ENCODE results near the gene LGR6. TPM values are rescaled to one million over a fixed set of nuclear protein-coding genes. Genes with fewer than 3 reads are reported as not detected.
"Not testable (repeated sequence)": the region's sequence is repeated elsewhere in the genome, so short reads cannot be mapped to it uniquely, and the experiment has no call there.

LGR6 gene
- total and polyA plus RNA-seq, 8 donors, result 0.15 to 3.5 (median 0.58) TPM; not detected in 4

DNA sequence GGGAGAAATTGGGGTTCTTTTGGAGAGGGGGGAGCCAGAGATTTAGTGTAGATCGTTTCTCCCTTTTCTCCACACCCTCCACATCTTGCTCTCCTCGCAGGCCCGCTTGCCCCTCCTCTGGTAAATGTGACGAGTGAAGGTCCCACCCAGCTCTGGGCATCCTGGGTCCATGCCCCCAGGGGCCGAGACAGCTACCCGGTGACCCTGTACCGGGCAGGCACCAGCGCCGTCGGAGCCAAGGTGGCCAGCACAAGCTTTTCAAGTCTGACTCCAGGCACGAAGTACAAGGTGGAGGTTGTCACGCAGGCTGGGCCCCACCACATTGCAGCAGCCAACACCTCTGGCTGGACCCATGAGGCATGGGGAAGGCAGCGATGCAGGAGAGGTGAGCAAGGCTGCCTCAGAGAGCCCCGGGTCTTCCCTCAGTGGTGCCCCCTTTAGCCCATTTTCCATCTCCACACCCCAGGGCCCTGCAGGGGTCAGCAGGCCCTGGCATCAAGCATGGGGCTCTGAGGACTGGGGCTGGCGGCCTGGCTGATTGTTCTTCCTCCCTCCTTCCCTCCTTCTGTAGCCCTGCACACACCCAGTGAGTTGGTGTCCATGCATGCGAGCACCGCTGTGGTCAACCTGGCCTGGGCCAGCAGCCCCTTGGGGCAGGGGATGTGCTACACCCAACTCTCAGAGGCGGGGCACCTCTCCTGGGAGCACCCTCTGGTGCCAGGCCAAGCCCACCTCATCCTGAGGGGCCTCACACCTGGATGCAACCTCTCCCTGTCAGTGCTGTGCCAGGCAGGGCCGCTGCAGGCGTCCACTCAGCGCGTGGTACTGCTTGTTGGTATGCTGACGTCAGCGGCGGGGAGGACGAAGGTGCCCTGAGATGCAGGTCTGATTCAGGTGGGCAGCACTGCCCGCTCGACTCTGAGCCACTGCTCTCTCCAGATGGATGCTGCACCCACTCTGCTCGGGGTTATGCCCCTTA is 16.4 kb upstream of the LGR6 start:
- TF ChIP-seq POLR2AphosphoS5 (IDR thresholded peaks at IDR 0.05), result no peak
- TF ChIP-seq, protein P1, sequence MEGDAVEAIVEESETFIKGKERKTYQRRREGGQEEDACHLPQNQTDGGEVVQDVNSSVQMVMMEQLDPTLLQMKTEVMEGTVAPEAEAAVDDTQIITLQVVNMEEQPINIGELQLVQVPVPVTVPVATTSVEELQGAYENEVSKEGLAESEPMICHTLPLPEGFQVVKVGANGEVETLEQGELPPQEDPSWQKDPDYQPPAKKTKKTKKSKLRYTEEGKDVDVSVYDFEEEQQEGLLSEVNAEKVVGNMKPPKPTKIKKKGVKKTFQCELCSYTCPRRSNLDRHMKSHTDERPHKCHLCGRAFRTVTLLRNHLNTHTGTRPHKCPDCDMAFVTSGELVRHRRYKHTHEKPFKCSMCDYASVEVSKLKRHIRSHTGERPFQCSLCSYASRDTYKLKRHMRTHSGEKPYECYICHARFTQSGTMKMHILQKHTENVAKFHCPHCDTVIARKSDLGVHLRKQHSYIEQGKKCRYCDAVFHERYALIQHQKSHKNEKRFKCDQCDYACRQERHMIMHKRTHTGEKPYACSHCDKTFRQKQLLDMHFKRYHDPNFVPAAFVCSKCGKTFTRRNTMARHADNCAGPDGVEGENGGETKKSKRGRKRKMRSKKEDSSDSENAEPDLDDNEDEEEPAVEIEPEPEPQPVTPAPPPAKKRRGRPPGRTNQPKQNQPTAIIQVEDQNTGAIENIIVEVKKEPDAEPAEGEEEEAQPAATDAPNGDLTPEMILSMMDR (IDR thresholded peaks at IDR 0.05), result no peak
- TF ChIP-seq EP300 (IDR thresholded peaks at IDR 0.05), result no peak
- TF ChIP-seq POLR2A (IDR thresholded peaks at IDR 0.05), result no peak
- Histone ChIP-seq H3K9me3 (no peaks in the 10 kb centered on the region), H3K36me3 (no peaks in the 10 kb centered on the region), H3K4me1 (no peaks in the 10 kb centered on the region), H3K27me3 (peaks cover 0 to 40% (median 0%) of the 10 kb centered on the region in 3 donors), H3K27ac (no peak overlapping the region), H3K4me3 (no peak overlapping the region)
- 87 to 90% (median 89%) methylated on average over 21 to 29 of the region's 29 CpGs for WGBS, 5 donors
- no peak for DNase-seq
- intact Hi-C loops (cut with DNase I; ENCODE audit: low total_unique reads), result no loop called here

DNA sequence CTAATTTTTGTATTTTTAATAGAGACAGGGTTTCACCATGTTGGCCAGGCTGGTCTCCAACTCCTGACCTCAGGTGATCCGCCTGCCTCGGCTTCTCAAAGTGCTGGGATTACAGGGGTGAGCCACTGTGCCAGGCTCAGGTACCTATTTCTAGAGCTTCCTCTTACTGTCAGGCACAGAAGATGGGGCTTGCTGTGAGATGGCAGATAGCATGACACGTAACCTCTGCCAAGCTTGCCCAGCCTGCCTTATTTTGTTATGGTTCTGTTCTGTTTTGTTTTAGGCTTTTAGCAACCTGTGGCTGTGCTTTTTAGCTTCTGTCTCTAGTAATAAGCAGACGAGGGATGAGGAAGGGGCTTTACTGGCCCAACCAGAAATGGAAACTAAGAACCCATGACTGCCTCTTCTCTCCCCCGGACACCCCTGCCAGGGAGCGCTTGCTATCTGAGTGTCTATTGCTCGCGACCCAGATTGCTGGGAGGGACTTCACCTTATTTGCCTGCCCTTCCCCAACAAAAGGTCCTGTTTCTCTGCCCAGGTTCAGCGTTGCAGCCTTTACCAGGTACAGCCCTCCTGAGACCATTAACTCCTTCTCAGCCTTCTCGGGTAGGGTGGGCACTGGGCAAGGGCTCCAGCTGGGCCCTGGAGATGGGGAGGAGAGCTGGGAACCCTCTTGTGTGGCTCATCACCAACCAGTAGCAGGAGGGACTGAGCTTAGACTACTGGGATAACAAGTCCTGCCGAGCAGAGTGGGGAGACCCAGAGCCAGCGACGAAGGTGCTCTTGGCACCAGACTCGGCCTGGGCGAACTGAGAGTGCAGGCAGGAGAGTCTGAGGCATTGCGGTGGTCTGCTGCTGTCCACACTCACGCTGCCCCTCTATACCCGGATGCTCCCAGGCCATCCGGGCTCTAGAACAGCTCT is 13.5 kb upstream of the LGR6 start:
- Histone ChIP-seq H3K9me3 (no peaks in the 10 kb centered on the region), H3K27me3 (peaks cover 0 to 62% (median 0%) of the 10 kb centered on the region in 3 donors), H3K36me3 (no peaks in the 10 kb centered on the region), H3K4me1 (peaks cover 0 to 7% (median 5%) of the 10 kb centered on the region in 4 donors), H3K4me3 (no peak overlapping the region), H3K27ac (no peak overlapping the region)
- intact Hi-C loops (cut with DNase I; ENCODE audit: low total_unique reads), result no loop called here
- no peak for DNase-seq
- TF ChIP-seq EP300 (IDR thresholded peaks at IDR 0.05), result no peak
- no peak for TF ChIP-seq POLR2AphosphoS5 (IDR thresholded peaks at IDR 0.05)
- TF ChIP-seq, protein P1 (IDR thresholded peaks at IDR 0.05), result no peak
- no peak for TF ChIP-seq POLR2A (IDR thresholded peaks at IDR 0.05)
- 66 to 76% (median 72%) methylated on average over 14 to 19 of the region's 19 CpGs for WGBS, 5 donors

DNA sequence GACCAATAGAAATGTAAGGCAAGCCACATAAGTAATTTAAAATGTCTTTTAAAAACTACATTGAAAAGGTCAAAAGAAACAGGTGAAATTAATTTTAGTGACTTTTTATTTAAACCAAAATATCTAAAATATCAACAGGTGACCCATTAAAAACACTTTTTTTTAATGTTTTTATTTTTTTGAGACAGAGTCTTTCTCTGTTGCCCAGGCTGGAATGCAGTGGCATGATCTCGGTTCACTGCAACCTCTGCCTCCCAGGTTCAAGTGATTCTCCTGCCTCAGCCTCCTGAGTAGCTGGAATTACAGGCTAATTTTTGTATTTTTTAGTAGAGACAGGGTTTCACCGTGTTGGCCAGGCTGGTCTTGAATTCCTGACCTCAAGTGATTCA is 12.9 kb upstream of the LGR6 start:
- H3K4me3 ChIP-seq; H3K36me3 ChIP-seq; DNase-seq; H3K27ac ChIP-seq; intact Hi-C loops (cut with DNase I; ENCODE audit: low total_unique reads); H3K9me3 ChIP-seq; H3K4me1 ChIP-seq: not testable (repeated sequence)
- WGBS, 5 donors, result 63 to 78% (median 67%) methylated on average over 2 of the region's 2 CpGs
- peaks cover 0 to 69% (median 0%) of the 10 kb centered on the region in 3 donors for H3K27me3 ChIP-seq

DNA sequence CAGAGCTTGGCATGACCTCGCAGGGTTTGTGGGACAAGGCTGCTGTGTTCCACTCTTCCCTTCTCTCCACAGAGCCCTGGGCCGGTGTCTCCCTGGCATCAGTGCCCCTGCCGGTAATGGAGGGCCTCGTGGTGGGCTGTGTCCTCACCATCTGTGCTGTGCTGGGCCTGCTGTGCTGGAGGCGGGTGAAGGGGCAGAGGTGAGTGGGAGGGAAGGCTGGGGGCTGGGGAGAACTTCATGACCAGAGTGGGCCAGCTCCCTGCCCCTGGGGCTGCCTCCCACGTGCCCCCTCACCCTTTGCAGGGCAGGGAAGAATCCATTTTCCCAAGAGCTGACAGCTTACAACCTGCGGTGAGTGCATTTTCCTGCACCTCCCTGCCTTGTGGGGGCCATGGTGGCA is 12.0 kb upstream of the LGR6 start:
- H3K27ac ChIP-seq, result no peak overlapping the region
- no peak for DNase-seq
- no peaks in the 10 kb centered on the region for H3K36me3 ChIP-seq
- TF ChIP-seq POLR2A (IDR thresholded peaks at IDR 0.05) (no peak), POLR2AphosphoS5 (IDR thresholded peaks at IDR 0.05) (no peak), EP300 (IDR thresholded peaks at IDR 0.05) (no peak)
- TF ChIP-seq, protein P1 (IDR thresholded peaks at IDR 0.05), result no peak
- H3K4me3 ChIP-seq, result no peak overlapping the region
- intact Hi-C loops (cut with DNase I; ENCODE audit: low total_unique reads), result no loop called here
- H3K4me1 ChIP-seq, result peaks cover 0 to 9% (median 6%) of the 10 kb centered on the region in 4 donors
- no peaks in the 10 kb centered on the region for H3K9me3 ChIP-seq
- WGBS, 5 donors, result 80 to 94% (median 84%) methylated on average over 5 to 7 of the region's 7 CpGs
- H3K27me3 ChIP-seq, result peaks cover 0 to 77% (median 0%) of the 10 kb centered on the region in 3 donors
